Fibroblast of lung (primary cell): ENCODE results near the gene WDR37. TPM values are rescaled to one million over a fixed set of nuclear protein-coding genes. Genes with fewer than 3 reads are reported as not detected.
"Not testable (repeated sequence)": the region's sequence is repeated elsewhere in the genome, so short reads cannot be mapped to it uniquely, and the experiment has no call there.

ENCODE experiments used
- DNase-seq, 2 donors: peaks; one replicate each; pipeline versions ENCODE4 v3.0.0 to v3.0.0-alpha.2; 2010; ENCODE audit warnings: low read depth in 2 of 2
- H2AFZ ChIP-seq: 2 replicates; pipeline ENCODE4 v1.5.1; 2012; ENCODE audit warnings: low read length, control low read depth, inconsistent platforms
- H3K27ac ChIP-seq: 2 replicates; pipeline ENCODE4 v1.5.1; 2011; ENCODE audit warnings: low read length, control low read depth; ENCODE audit not compliant: insufficient read depth
- H3K27me3 ChIP-seq: 2 replicates; pipeline ENCODE4 v1.5.1; 2011; ENCODE audit warnings: mild to moderate bottlenecking, low read length; ENCODE audit not compliant: control insufficient read depth, insufficient read depth
- H3K36me3 ChIP-seq: 2 replicates; pipeline ENCODE4 v1.5.1; 2011; ENCODE audit warnings: low read length; ENCODE audit not compliant: control insufficient read depth, insufficient read depth
- H3K4me1 ChIP-seq: 2 replicates; pipeline ENCODE4 v1.5.1; 2011; ENCODE audit warnings: low read length; ENCODE audit not compliant: control insufficient read depth, insufficient read depth; ENCODE audit errors: extremely low read depth
- H3K4me2 ChIP-seq: 2 replicates; pipeline ENCODE4 v1.5.1; 2011; ENCODE audit warnings: low read length, control low read depth; ENCODE audit not compliant: insufficient read depth; ENCODE audit errors: extremely low read depth
- H3K4me3 ChIP-seq, 4 experiments: fragments of 200-600 bp in 1 of 4; sonication (generic) in 1 of 4; replicated peaks in 1 of 4; 2 replicates each; pipeline ENCODE4 v1.5.1; 2011 to 2016; ENCODE audit warnings: low read length in 4 of 4, low read depth in 3 of 4, mild to moderate bottlenecking in 3 of 4, control low read depth in 2 of 4, inconsistent platforms in 1 of 4, mixed read lengths in 1 of 4; ENCODE audit not compliant: insufficient read depth in 1 of 4; ENCODE audit errors: control extremely low read depth in 1 of 4
- H3K79me2 ChIP-seq: 2 replicates; pipeline ENCODE4 v1.5.1; 2012; ENCODE audit warnings: mild to moderate bottlenecking, low read length, inconsistent platforms; ENCODE audit not compliant: control insufficient read depth, insufficient read depth
- H3K9ac ChIP-seq: 2 replicates; pipeline ENCODE4 v1.5.1; 2011; ENCODE audit warnings: mild to moderate bottlenecking, low read length, control low read depth; ENCODE audit not compliant: insufficient read depth
- H3K9me3 ChIP-seq: 2 replicates; pipeline ENCODE4 v1.5.1; 2012; ENCODE audit warnings: low read depth, low read length; ENCODE audit not compliant: control insufficient read depth, insufficient read depth
- H4K20me1 ChIP-seq: 2 replicates; pipeline ENCODE4 v1.5.1; 2011; ENCODE audit warnings: low read length; ENCODE audit not compliant: control insufficient read depth, insufficient read depth; ENCODE audit errors: extremely low read depth
- CTCF ChIP-seq, 2 donors: IDR thresholded peaks in 1 of 2; conservative IDR thresholded peaks in 1 of 2; 1 replicate in 1 of 2; 2 replicates in 1 of 2; pipeline ENCODE4 v1.5.1; 2011 to 2012; ENCODE audit warnings: low read length in 2 of 2, control low read depth in 1 of 2, inconsistent platforms in 1 of 2, low read depth in 1 of 2, mild to moderate bottlenecking in 1 of 2
- EZH2 ChIP-seq: IDR thresholded peaks from 2 replicates; pipeline ENCODE4 v1.5.1; 2012; ENCODE audit warnings: low read length, control low read depth, mild to moderate bottlenecking; ENCODE audit errors: missing control alignments
- polyA plus RNA-seq, 2 donors: library from polyadenylated mRNA; depleted of rRNA in 1 of 2; stranded (reverse) in 1 of 2; unstranded in 1 of 2; fragments of >200 nt; gene quantifications; 2 replicates each; pipeline ENCODE4 v1.2.1, GENCODE V29; 2011 to 2012; ENCODE audit warnings: missing spikeins in 1 of 2
- total RNA-seq: library from RNA; depleted of rRNA; stranded (reverse); fragments of >200 nt; gene quantifications from 2 replicates; pipeline ENCODE4 v1.2.1, GENCODE V29; 2014

WDR37 gene
- total and polyA plus RNA-seq, 2 donors (not counting 1 experiment from before 2014, with no cell fraction given) = 13.0 to 15.8 TPM

DNA sequence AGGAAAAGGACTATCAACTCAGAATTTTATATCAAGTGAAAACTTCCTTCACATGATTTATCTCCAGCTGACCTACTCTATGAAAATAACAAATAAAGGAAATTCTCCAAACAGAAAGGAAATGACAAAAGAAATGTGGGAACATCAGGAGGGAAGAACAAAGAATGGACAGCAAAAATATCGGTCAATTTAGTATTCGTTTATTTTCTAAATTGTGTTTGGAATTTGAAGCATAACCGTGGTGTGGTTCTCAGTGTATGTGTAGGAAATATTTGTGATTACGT is 8.7 kb downstream of the WDR37 start:
- Histone ChIP-seq H2AFZ (no peak overlapping the region), H3K27ac (no peak overlapping the region), H4K20me1 (no peaks in the 10 kb centered on the region), H3K4me3 (no peak overlapping the region), H3K4me1 (no peaks in the 10 kb centered on the region), H3K9me3 (no peaks in the 10 kb centered on the region), H3K36me3 (peaks cover 2% of the 10 kb centered on the region), H3K79me2 (peaks cover 28% of the 10 kb centered on the region), H3K9ac (no peak overlapping the region), H3K27me3 (no peaks in the 10 kb centered on the region), H3K4me2 (no peak overlapping the region)
- DNase-seq = no peak
- no peak for TF ChIP-seq EZH2
- TF ChIP-seq CTCF (conservative IDR thresholded peaks at IDR 0.05 in 1 of 2, IDR thresholded peaks at IDR 0.05 in 1 of 2; ENCODE audit: low read depth in 1 of 2, low read length in 2 of 2) = no peak

- H3K36me3 ChIP-seq, H3K4me3 ChIP-seq, H3K9ac ChIP-seq, H3K4me2 ChIP-seq, H3K27ac ChIP-seq, H3K9me3 ChIP-seq, H3K4me1 ChIP-seq, H3K27me3 ChIP-seq, H4K20me1 ChIP-seq, DNase-seq, H2AFZ ChIP-seq: not testable (repeated sequence)
- H3K79me2 ChIP-seq = peaks cover 15% of the 10 kb centered on the region
Observed at GRCh38 chr10:1066734-1067133, 10.5 kb downstream of the WDR37 start.

GRCh38 chr10:1068380-1069361 is 12.5 kb downstream of the WDR37 start:
- H3K27me3 ChIP-seq = no peaks in the 10 kb centered on the region
- H3K4me1 ChIP-seq = no peaks in the 10 kb centered on the region
- DNase-seq = no peak
- no peaks in the 10 kb centered on the region for H4K20me1 ChIP-seq
- H2AFZ ChIP-seq = no peak overlapping the region
- H3K4me3 ChIP-seq = no peak overlapping the region
- no peak overlapping the region for H3K4me2 ChIP-seq
- H3K27ac ChIP-seq = no peak overlapping the region
- peaks cover 4% of the 10 kb centered on the region for H3K79me2 ChIP-seq
- TF ChIP-seq EZH2 (no peak), CTCF (conservative IDR thresholded peaks at IDR 0.05 in 1 of 2, IDR thresholded peaks at IDR 0.05 in 1 of 2; ENCODE audit: low read depth in 1 of 2, low read length in 2 of 2) (no peak)
- peaks cover 1% of the 10 kb centered on the region for H3K36me3 ChIP-seq
- no peaks in the 10 kb centered on the region for H3K9me3 ChIP-seq
- no peak overlapping the region for H3K9ac ChIP-seq
